Colon (tissue), 2 donors: ENCODE data around the gene SETD2.
"Not testable (repeated sequence)": the region's sequence is repeated elsewhere in the genome, so short reads cannot be mapped to it uniquely, and the experiment has no call there.

Experiments
- FAIRE-seq: peaks from 2 replicates; lab custom pipeline; 2012; peaks lifted over from hg19 to GRCh38; lab: Jason Lieb, UNC
- donor health status: control.
- donor health status: control.

The SETD2 gene

GRCh38 chr3:47152578-47152977 is 11.3 kb downstream of the SETD2 start:
- no peak for FAIRE-seq

DNA sequence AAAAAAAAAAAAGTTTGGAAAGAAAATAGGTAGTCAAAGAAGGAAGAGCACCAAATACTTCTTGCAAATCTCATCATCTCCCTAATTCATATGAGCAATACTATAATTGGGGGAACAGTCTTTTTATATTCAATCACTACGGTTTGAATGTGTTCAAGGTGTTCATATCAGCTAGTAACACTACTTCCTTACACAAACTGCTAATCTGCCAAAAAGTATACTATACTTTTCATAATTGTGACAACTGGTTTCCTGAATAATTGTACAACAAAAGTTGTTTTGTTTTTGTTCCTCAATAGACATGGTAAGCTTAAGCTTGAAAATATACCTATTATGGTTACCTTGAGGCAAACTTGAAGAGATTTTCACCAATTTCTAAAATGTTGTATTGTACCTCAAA is 12.1 kb downstream of the SETD2 start:
- FAIRE-seq: no peak

- FAIRE-seq: no peak
Observed at GRCh38 chr3:47149339-47149933, 14.5 kb downstream of the SETD2 start.

DNA sequence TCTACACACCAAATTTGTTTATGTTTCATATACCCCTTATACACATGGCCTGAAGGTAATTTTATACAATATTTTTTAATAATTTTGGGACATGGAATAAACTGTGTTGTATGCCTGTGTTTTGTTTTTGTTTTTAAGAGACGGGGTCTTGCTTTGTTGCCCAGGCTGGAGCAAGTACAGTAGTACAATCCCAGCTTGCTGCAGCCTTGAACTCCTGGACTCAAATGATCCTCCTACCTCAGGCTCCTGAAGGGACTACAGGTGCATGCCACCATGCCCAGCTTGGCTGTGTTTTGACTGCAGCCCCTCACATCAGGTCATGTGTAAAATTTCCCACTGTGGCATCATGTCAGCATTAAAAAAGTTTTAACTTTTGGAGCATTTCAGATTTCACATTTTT is 18.6 kb downstream of the SETD2 start:
- FAIRE-seq: no peak

DNA sequence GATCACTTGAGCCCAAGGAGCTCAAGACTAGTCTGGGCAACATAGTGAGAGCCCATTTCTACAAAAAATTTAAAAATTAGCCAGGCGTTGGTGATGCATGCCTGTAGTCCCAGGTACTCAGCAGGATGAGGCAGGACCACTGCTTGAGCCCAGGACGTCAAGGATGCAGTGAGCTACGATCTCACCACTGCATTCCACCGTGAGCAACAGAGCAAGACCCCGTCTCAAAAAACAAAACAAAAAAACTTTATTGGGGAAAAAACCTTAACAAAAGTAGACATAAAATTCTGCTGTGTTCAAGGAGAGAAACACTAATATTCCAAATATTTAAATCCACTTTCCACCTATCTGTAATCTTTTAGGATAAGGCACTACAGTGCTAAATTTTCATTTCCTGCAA is 20.8 kb downstream of the SETD2 start:
- no peak for FAIRE-seq

DNA sequence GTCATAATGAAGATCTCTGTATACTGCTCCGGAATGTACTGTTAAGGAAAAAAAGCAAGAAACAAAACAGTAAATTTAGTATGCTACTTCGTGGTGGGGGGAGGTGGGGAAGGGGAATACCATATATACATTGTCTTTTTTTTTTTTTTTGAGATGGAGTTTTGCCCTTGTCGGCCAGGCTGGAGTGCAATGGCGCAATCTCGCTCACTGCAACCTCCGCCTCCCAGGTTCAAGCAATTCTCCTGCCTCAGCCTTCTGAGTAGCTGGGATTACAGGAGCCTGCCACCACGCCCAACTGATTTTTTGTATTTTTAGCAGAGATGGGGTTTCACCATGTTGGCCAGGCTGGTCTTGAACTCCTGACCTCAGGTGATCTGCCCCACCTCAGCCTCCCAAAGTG is 21.4 kb downstream of the SETD2 start:
- FAIRE-seq: not testable (repeated sequence)

GRCh38 chr3:47140973-47141461 is 22.9 kb downstream of the SETD2 start:
- not testable (repeated sequence) for FAIRE-seq

DNA sequence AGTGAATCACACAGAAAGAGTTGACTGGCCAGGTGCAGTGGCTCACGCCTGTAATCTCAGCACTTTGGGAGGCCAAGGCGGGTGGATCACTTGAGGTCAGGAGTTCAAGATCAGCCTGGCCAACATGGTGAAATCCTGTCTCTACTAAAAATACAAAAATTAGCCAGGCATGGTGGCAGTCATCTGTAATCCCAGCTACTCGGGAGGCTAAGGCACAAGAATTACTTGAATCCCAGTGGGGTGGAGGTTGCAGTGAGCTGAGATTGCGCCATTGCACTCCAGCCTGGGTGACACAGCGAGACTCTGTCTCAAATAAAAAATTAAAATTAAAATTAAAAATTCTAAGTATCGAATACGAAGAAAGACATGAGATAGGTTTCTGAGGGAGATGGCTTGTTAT is 23.4 kb downstream of the SETD2 start:
- FAIRE-seq: not testable (repeated sequence)

- no peak for FAIRE-seq
Observed at GRCh38 chr3:47134311-47134710, 29.6 kb downstream of the SETD2 start.

DNA sequence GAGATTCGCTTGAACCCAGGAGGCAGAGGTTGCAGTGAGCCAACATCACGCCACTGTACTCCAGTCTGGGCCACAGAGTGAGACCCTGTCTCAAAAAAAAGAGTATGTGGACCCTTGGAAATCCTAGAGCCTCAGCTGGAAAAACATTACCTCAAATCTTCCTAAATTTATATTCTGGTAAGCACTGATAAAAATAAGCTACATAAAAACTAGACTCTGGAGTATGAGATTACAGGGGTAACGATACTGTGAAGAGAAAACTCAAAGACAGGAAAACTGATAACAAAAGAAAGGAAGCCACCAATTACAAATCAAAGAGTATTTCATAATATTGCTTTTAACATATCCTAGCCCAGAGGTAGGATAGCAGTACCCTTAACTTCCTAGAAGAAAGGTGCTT is 30.3 kb downstream of the SETD2 start:
- FAIRE-seq: no peak

DNA sequence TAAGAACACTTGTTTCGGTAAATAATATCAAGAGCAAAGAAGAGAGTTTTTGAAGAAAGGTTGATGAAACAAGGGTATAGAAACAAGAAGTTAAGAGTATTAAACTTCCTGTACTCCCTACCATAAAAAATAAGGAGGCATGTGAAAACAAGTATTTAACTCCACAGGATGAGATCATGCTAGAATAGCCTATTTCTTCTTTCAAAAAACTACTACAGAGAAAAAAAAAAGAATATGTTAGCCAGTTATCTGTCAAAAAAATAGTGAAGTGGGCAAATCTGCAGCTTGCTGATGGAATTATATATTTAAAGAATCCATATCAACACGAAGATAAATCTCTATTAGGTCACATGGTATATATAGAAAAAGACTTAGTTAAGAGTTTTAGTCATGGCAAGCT is 33.4 kb downstream of the SETD2 start:
- no peak for FAIRE-seq

- FAIRE-seq: no peak
Observed at GRCh38 chr3:47128137-47128536, 35.8 kb downstream of the SETD2 start.

DNA sequence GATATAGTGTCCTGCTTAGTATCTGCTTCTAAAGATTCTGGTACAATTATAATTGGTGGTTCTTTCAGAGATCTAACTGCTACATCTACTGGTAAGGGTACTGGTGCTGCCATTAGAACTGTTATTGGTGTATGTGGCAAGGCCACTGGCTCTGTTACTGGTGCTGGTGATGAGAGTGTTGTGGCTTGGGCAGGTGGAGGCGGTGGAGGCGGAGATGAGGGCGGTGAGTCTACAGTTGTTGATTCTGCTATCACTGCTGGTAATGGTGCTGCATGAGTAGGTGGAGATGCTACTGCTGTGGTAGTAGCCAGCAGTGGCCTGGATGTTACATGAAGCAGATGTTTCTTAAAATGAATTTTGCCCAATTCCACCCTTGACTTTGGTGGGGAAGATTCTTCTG is 40.1 kb downstream of the SETD2 start:
- no peak for FAIRE-seq

GRCh38 chr3:47121409-47121808 is 42.5 kb downstream of the SETD2 start:
- no peak for FAIRE-seq

GRCh38 chr3:47120138-47120537 is 43.8 kb downstream of the SETD2 start:
- FAIRE-seq: no peak

DNA sequence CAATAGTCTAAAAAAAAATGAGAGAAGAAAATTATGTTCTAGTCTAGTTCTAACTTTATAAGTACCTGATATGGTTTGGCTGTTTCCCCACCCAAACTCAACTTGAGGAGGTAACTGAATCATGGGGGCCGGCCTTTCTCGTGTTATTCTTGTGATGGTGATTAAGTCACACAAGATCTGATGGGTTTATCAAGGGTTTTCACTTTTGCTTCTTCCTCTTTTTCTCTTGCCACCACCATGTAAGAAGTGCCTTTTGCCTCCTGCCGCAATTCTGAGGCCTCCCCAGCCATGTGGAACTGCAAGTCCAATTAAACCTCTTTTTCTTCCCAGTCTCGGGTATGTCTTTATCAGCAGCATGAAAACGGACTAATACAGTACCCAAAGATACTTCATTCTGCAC is 44.5 kb downstream of the SETD2 start:
- not testable (repeated sequence) for FAIRE-seq

GRCh38 chr3:47117807-47118364 is 46.0 kb downstream of the SETD2 start:
- no peak for FAIRE-seq

DNA sequence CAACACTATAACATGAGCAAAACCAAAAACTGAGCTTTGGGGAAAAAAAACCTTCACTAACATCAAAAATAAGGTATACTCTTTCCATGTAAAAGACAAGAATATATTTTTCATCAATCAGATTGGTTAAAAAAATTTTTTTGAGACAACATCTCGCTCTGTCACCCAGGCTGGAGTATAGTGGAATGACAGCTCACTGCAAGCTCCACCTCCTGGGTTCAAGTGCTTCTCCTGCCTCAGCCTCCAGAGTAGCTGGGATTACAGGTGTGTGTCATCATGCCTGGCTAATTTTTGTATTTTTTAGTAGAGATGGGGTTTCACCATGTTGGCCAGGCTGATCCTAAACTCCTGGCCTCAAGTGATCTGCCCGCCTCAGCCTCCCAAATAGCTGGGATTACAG is 48.4 kb downstream of the SETD2 start:
- FAIRE-seq: not testable (repeated sequence)

GRCh38 chr3:47113669-47114365 is 50.1 kb downstream of the SETD2 start:
- no peak for FAIRE-seq

DNA sequence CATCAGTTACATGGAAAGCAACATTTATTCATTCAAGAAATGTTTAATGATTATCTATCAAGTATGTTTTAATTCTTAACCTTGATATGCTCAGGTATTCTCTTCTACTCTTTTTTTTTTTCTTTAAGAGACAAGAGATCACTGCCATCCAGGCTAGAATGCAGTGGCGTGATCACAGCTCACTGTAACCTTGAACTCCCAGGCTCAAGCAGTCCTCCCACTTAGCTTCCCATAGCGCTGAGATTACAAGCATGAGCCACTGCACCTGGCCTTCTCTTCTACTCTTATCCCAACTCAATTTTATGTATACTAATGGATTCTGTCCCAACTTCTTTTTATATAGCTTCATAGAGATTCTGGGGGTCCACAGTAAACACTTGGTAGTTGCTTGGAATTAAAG is 50.9 kb downstream of the SETD2 start:
- no peak for FAIRE-seq

DNA sequence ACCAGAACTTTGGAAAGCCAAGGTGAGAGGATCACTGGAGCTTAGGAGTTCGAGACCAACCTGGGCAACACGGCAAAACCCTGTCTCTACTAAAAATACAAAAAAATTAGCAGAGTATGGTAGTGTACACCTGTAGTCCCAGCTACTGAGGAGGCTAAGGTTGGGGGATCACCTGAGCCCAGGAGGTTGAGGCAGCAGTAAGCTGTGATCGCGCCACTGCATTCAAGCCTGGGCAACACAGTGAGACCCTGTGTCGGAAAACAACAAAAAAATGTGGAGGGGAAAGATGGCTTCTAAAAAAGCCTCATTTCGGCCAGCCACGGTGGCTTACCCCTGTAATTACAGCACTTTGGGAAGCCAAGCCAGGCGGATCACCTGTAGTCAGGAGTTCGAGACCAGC is 54.5 kb downstream of the SETD2 start:
- FAIRE-seq: no peak

- FAIRE-seq: no peak
Observed at GRCh38 chr3:47108546-47108945, 55.4 kb downstream of the SETD2 start.

DNA sequence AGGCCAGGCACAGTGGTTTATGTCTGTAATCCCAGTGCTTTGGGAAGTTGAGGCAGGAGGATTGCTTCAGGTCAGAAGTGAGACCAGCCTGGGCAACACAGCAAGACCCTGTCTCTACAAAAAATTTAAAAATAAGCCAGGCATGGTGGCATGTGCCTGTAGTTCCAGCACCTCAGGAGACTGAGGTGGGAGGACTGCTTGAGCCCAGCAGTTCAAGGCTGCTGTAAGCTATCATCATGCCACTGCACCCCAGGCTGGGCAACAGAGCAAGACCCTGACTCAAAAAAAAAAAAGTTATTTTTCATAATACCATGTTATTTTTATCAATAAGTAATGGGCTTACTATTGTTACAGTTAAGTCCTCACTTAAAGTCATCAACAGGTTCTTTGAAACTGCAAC is 59.7 kb downstream of the SETD2 start:
- FAIRE-seq: no peak

DNA sequence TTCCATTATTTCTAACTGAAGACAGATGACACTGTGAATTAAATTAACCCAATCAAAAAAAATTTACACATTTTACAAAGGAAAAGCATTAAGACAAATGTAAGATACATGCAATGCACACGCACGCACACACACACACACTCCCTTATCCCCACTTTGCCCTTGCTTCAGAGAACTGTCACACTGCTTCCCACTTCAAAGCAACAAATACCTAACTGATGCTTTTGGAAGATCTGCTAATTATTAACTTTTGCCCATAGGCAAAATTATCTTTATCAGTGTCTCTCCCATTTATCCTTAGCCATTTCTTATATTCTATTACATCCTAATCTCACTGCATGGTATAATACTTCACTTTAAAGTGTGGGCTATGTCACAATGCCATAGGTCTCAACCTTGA is 60.3 kb downstream of the SETD2 start:
- no peak for FAIRE-seq
